Measurements from ENCODE around the gene USP21.
A peak's percentile ranks its signal among the peaks of the same experiment; 100 is the strongest.

USP21 gene

GRCh38 chr1:161172776-161173376 is 13.6 kb downstream of the USP21 start:
- DNase-seq: no peak

DNA sequence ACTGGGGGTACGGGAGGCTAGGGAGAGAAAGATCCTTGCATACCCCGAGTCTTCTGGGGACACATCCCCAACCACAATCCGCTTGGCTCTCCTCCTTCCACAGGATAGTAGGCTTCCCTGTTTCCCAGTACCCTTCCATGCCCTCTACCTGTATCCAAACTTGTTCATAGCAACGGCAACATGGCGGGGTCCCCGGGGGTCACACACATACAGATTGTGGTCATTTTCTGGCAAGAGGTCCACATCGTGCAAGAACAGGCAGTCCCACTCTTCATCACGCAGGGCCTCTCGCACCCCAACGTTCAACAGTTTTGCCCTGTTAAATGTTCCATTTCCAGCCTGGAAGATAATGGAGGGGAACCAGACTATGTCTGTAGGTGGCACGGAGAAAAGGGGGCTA is 14.4 kb downstream of the USP21 start:
- no peak for DNase-seq

DNA sequence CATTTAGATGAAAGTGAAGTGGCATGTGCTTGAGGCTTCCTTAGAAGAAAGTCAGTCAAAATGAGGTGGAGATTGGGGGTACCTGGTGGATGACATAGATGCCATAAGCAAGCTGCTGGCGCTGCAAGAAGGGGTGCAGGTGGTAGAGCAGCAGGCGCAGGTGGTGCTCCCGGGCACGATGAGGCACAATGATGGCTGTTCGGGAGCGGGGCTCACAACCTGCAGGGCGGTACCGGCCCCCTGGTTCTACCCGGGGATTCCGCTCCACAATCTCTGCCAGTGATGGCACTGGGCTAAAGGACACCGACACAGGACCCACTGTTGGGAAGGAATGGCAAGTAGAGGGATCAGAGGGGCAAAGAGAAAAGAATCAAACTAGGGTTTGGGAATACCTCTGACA is 15.6 kb downstream of the USP21 start:
- no peak for DNase-seq

DNA sequence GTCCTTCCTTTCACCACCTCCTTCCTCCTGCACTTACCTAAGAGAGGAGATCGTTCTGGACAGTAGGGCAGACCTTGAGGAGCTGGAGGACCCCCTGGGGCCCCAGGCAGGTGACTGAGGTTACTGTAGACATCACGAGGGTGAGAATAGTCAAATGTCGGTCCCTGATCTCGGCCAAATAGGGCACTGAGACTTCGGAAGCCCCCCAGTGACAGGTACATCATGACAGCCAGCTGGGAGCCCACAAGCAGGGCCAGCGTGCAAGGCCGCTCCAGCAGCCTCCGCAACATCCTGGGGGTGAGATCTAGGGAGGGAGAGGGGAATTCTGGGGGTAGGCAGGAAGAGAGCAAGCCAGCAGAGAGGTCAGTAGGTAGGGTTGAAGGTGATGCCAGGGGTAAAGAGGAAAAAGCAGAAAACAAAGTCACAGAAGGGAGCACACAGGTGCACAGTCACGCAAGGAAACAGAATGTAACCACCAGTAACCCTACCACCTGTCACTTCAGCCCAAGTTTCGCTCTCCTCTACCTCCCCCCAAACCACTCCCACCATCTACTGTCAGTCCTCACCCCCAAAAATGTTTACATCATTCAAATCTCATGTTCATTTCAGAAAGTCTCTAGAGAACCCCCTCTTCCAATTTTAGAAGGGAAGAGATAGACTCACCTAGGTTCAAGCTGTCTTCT is 16.6 kb downstream of the USP21 start:
- no peak for DNase-seq

DNA sequence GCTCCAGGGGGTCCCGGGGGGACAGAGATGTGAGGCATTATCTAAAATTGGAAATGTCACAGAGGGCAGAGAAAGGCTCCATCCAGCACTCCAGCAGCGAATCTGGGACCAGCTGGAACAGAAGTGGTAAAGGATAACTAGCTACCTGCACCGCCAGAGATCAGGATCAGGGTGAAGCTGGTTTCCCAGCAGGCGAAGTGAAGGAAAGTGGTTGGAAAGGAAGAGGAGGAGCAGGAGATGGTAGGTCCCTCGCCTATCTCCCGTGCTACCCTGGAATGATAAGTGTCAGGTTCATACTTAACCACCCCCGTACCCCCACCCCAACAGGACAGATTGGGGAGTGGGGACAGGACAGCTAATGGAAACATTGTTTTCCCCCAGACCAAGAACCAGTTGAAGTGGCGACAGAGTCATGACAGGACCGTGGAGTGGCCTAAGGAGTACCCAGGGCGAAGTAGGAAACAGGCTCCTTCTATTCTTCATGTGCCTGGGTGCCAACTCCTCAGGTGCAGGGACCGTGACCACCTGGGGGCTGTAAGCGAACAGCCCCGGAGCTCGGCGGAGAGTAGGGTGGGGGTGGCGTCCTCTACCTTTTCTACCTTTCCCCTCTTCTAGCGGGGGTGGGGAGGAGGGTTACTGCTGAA is 17.3 kb downstream of the USP21 start:
- no peak for DNase-seq

GRCh38 chr1:161177112-161177935 is 18.0 kb downstream of the USP21 start, which contains the start of gene B4GALT3:
TSS of gene B4GALT3 (minus strand) at chr1:161177507. CDS start at chr1:161176060, 1,447 bp downstream.
- peak; percentile 75 for DNase-seq

GRCh38 chr1:161177936-161178244 is 18.6 kb downstream of the USP21 start:
- DNase-seq: no peak

DNA sequence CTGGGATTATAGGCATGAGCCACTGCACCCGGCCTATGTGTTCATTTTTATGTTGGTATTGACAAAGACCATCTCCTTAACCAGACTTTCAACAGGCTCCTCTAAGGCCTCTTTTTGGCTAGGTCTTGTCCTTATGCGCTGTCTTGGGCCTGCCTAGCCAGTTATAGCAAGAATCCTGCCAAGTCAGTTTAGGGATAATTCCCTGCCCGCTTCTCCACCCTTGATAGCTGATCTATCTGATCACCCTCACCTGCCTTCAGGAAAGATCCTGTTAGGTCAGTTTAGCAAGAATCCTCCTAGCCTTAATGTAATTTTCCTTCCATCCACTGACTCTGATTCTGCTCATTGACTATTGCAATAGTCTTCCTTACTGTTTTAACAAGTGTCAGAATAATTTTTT is 20.4 kb downstream of the USP21 start:
- no peak for DNase-seq

- no peak for DNase-seq
These were observed 21.3 kb downstream of the USP21 start for GRCh38 chr1:161180639-161181038.

DNA sequence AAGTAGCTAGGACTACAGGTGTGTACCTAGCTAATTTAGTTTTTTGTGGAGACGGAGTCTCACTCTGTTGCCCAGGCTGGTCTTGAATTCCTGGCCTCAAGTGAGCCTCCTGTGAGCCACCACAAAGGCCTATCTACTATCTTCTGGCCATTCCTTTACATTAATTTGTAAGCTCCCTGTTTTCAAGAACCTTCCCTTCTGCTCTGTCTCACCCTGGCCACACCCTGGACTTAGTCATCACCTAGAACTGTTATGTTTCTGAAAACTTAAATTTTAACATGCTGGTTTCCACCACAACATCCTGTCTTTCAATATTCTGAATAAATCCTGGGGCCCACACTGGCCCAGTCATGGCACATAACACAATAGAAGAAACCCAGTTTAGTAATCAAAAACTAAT is 22.9 kb downstream of the USP21 start:
- no peak for DNase-seq

GRCh38 chr1:161185282-161185682 is 26.0 kb downstream of the USP21 start:
- DNase-seq: no peak

- DNase-seq: no peak
These were observed 26.5 kb downstream of the USP21 start for GRCh38 chr1:161185732-161186311.

- DNase-seq: no peak
These were observed 28.0 kb downstream of the USP21 start for GRCh38 chr1:161187311-161187710.

GRCh38 chr1:161188381-161188780 is 29.1 kb downstream of the USP21 start:
- no peak for DNase-seq

GRCh38 chr1:161189036-161189435 is 29.7 kb downstream of the USP21 start:
- no peak for DNase-seq

- DNase-seq: no peak
These were observed 31.7 kb downstream of the USP21 start for GRCh38 chr1:161190962-161191521.

DNA sequence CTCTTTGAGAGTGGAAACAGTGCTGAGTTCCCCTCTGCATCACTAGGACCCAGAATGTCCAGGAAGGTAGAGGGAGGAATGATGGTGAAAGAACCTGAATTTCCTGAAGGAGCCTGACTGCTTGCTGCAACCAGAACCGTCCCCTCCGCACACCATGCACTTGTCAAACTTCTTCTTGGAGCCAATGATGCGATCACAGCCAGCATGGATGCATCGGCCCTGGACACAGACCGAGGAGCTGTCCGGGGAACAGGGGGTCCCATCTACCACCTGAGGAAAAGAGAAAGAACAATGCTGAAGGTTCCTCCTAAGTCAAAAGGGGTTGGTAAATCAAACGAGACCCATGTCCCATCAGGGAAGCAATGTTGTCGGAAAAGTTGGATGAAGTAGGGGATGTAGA is 32.7 kb downstream of the USP21 start:
- DNase-seq: no peak

DNA sequence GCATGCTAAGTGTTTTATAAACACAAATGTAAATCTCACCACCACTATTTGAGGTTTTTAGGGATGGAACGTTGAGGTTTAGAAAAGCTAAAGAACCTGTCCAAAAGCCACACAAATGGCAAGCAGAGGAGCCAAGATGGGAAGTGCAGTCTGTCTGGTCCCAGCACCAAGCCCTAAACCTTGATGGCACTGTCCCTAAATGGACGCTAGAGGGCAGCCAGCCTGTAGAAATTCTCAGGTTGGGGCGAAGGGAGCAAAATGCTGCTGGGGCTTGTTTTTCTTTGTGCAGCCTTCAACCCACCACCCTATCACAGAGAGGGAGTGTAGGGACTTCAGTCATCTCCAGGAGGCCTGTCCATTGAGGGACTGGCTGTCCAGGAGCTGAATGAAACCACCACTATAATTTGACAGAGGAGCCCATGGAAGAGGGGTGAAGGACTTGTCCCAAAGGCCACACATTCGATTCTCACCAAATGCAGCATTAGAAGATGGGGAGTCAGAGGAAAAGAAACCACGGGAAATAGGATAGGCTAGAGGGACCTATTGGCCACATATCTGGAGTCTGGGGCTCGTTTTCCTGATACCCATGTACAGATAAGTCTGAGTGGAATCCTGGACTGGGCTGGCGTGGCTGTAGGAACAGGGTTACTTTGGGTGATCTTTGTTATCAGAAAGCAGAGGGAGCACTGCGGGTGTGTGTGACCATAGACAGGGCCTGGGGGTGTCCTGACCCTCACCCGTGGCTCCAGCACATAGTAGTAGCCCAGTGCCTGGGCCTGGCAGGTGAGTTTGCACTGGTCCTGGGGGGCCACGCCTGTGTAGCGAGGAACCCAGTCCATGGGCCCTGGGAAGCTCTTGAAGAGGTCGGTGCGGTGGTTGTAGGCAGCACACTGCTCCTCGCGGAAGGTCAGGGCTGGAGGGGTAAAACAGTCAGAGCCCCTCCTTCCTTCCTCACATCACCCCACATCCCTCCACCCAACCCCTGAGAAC is 33.5 kb downstream of the USP21 start:
- peak; percentile 64 for DNase-seq

DNA sequence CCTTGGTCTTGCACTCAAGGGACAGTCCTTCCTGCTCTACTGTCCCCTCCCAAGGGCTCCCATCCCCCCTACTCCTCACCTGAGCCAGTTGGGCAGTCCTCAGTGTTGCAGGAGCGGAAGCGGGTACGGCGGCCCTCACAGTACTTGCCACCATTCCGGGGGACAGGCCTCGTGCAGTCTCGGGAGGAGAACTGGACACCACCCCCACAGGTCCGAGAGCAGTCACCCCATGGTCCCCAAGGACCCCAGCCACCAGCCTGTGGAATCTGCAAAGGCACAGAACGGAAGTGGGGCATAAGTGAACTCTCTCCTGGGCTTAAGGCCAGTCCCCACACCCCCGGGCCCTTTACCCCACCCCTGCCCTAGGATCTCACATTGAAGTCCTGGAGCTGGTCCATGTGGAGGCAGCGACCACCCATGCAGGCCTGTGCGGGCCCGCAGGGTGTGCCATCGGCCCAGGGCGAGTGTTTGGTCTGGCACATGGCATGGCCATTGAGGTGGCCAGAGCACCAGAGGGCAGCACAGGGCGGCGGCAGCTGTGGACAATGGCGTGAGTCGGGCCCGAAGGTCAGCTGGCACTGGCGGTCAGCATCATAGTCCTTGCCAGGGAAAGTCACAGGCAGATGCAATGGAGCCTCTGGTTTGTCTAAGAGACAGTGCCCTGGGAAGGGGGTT is 34.4 kb downstream of the USP21 start:
- no peak for DNase-seq

DNA sequence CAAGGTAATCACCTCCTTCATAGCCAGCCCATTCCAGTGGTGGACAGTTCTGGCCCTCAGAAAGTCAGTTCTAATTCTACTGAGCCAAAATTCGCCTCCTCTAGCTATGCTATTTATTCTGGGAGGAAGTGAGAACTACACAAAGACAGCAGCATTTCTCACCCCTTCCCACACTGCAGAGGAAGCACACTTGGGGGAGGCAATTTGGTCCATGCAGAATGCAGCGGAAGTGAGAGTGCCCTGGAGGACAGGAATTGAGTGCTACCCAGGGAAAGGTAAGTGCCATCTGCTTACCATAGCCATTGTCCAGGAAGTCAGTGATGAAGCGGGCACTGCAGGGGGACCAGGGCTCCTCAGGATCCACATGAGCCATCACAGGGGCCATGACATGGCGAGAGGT is 35.9 kb downstream of the USP21 start:
- no peak for DNase-seq

DNA sequence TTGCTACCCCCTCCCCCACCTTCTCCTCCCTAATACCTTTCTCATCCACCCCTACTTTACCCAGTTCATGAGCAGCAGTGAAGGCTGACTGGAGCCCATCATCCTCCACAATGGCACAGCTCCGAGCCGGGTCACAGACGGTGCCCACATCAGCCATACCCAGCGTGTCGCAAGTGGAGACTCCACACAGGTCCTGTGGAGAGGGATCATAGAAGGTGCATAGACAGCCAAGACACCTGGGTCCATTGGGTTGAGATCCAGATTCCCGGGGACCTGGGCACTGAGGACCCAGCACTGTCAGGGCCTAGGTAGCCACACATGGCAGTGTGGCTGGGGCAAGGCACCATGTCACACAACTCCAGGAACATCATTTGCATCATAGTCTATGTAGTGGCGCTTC is 36.8 kb downstream of the USP21 start:
- DNase-seq: no peak
